Stimulated activated CD8-positive, alpha-beta memory T cell treated with anti-CD3 and anti-CD28 coated beads, Interleukin-15, amount 100 ng/mL, for 1 hour (primary cell): ENCODE data around the gene AGTRAP.

Experiments used
- DNase-seq: peaks from one replicate; pipeline ENCODE4 v3.0.0-alpha.2; 2020; ENCODE audit warnings: low read depth

AGTRAP gene

DNA sequence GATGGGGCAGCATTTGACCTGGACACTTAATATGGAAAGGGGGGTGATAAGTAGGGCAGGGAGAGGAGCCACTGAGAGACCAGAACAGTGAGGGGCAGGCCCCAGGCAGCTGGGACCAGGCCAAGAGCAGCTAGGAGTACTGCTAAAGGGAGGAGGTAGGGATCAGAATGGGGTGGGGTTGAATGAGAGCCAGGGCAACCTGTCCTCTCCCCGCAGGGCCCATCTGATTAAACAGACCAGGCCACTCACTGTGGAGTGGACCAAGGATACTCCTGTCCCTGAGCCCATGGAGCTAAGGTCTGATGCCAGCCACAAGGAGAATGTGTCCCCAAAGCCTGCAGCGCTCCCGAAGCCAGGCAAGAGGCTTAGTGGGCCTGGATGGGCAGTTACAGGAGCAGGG lies 28.2 kb downstream of the AGTRAP start:
- no peak for DNase-seq

DNA sequence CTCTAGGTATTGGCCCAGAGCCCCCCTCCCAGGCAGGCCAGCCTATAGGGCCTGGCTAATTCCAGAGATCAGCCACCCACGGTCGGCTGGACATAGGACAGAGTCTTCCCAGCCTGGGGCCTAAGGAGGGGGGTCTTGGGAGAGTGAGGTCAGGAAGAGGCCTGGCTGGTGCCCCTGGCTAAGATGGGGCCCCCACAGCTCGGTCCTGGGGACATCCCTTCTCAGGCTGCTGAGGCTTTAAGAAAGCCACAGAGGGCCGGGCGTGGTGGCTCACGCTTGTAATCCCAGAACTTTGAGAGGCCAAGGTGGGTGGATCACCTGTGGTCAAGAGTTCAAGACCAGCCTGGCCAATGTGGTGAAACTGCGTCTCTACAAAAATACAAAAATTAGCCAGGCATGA lies 28.6 kb downstream of the AGTRAP start:
- DNase-seq: no peak

GRCh38 chr1:11765661-11766428 lies 29.9 kb downstream of the AGTRAP start:
- no peak for DNase-seq

- DNase-seq: no peak
These were observed 30.5 kb downstream of the AGTRAP start for GRCh38 chr1:11766429-11766776.

GRCh38 chr1:11767922-11768704 lies 32.2 kb downstream of the AGTRAP start:
- no peak for DNase-seq

- DNase-seq: no peak
These were observed 32.9 kb downstream of the AGTRAP start for GRCh38 chr1:11768821-11769220.

DNA sequence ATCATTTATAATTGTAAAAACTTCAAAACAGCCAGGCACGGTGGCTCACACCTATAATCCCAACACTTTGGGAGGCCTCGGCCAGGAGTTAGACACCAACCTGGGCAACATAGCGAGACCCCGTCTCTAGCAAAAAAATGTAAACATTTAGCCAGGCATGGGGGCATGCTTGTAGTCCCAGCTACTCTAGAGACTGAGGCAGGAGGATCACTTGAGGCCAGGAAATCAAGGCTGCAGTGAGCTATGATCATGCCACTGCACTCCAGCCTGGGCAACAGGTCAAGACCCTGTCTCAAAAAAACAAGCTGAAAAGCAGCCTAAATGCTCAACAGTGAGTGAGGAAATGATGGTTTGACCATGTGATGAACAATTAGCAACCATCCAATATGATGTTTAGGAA lies 33.3 kb downstream of the AGTRAP start:
- no peak for DNase-seq

DNA sequence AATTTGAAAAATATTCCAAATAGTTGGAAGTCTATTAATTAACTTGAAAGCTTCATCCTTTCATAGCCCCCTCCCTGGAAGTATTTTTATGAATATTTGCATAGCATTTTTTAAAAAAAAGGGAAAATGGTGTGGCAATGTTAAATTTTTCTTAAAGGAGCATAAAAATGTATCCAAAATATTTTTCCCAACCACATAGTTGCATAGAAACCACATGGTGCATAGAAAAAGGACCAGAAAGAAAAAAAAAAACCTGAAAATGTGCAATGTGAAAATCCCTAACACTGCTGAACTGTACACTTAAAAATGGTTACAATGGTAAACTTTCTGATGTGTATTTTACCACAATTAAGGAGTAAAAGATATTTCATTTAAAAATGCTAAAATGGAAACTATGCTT lies 34.1 kb downstream of the AGTRAP start:
- DNase-seq: no peak

- DNase-seq: no peak
These were observed 35.6 kb downstream of the AGTRAP start for GRCh38 chr1:11771481-11772043.

GRCh38 chr1:11772458-11772857 lies 36.5 kb downstream of the AGTRAP start:
- DNase-seq: no peak

GRCh38 chr1:11774753-11775152 lies 38.8 kb downstream of the AGTRAP start:
- DNase-seq: no peak

GRCh38 chr1:11777658-11778322 lies 41.9 kb downstream of the AGTRAP start:
- DNase-seq: no peak

- DNase-seq: no peak
These were observed 42.4 kb downstream of the AGTRAP start for GRCh38 chr1:11778336-11778735.

DNA sequence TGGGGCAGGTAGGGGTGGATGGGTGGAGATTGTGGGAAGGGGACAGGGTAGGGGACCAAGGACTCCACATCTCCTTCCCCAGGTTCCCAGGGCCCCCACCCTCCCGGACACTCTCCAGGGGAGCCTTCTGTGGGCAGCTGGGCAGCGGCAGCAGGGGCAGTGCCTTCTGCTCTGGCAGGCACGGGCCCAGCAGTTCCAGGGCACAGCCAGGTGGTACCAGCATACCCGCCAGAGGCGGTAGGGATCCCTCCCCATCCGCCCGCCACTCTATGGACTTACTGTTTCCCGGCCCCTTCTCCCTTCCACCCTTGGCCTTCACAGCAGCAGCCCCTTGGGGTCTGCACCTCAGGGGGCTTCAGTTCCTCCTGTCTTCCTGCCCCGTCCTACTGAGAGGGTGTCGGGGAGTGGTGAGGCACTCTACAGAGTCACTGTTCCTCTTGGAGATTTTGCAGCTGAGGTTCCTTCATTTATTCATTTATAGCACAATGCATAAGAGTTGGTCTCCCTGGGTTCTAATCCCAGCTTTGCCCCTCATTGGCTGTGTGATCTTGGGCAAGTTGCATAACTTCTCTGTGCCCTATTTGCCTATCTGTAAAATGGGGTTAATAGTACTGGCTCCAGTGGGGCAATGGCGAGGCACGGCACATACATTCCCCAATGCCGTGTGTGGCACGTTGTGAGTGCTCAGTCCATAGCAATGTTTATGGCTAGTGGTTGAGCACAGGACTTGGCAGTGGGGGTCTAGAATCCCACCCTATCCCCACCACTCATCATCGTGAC lies 43.1 kb downstream of the AGTRAP start:
- no peak for DNase-seq

- DNase-seq: no peak
These were observed 43.9 kb downstream of the AGTRAP start for GRCh38 chr1:11779715-11780379.

DNA sequence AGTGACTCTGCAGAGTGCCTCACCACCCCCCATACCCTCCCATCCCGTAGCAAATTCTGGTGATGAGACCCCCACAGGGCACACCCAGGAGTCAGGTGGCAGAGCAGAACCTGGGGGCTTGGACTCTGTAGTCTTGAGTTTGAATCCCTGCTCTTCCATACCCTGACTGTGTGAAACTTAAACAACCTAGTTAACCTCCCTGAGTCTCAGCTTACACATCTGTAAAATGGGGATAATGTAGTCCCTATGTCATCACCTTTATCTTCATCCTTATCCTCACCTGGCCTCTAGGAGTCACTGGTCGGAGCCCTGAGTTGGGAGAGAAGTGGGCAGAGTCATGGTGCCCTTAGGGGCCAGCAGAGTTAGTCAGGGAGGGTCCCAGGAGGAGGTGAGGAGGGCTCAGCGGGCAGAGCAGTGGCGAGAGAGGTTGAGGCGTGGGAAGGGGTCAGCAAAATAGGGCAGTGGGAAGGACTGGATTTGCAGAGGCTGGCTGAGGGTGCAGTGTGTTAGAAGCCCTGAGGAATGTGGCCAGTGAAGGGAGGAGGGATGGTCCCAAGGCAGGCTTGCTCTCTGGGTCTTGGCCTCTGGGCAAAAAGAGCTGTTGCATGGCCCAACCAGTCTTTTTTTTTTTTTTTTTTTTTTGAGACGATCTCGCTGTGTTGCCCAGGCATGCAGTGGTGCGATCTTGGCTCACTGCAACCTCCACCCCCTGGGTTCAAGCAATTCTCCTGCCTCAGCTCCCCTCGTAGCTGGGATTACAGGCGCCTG lies 44.6 kb downstream of the AGTRAP start:
- DNase-seq: no peak

DNA sequence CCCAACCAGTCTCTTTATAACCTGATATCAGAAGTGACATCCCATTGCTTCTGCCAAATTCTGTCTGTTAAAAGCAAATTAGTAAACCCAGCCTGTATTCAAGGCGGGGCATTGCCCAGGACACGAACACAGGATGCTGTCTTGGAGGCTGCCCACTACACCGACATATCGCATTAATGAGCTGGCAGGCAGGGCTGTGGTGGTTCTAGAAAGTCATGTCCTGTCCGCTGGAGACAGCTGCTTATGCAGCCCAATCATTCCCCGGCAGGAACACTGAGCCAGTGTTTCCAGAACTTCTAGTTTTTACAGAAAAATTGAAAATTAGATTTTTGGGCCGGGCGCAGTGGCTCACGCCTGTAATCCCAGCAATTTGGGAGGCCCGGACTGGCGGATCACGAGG lies 45.4 kb downstream of the AGTRAP start:
- DNase-seq: no peak

DNA sequence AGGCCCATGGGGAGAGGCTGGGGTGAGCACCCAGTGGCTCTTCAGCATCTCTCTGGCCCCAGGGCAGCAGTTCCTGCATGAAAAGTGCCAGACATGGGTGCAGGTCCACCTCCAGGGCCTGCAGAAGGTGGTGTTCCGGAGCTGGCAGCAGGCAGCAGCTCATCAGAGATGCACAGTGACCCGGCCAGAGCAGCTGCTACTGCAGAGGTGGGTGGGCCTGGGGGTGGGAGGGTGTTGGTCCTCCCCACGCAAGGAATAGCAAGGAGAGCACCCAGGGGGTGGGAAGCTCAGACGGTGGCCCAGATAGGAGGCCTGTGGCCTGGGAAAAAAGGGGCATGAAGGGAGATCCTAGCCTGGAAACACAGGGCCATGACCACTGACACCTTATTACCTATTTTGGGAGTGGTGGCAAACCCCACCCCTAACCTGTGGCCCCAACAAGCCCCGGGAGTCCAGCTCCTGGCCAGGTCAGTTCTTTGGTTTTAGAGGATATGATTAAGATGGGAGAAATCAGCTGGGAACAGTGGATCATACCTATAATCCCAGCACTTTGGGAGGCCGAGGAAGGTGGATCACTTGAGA lies 46.3 kb downstream of the AGTRAP start:
- no peak for DNase-seq

- DNase-seq: no peak
These were observed 47.6 kb downstream of the AGTRAP start for GRCh38 chr1:11783556-11783955.

DNA sequence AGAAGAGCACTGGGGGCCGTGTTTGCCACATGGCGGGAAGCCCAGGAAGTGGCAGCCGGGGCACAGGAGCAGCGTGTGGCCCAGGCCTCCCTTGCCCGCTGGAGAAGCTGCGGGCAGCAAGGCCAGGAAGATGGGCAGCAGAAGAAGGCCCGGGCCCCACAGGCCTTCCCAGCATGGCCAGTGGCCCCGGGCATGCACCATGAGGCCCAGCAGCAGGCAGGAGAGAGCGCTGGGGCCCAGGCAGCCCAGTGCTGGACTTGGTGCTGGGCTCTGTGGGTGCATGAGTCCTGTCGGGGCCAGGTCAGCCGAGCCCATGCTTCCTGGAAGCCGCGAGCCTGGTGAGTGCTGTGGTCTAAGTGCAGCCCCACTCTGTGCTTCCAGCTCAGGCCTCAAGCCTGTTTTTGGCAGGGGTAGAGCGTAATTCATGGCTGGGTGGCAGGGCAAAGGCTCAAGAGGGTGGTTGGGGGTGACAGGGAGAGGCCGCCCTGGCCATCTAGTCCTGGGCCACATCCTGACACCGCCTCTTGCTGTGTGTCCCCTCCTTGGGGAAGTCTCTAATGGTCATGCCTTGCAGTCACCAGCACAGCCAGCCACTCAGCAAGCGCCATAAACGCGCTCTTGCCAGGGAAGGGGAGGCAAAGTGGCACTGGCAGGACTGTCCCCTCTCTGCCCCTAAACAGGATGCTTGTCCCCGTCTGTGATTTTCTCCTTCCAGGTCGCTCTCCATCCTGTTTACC lies 48.5 kb downstream of the AGTRAP start:
- no peak for DNase-seq
